Fibroblast of skin of left quadriceps (primary cell): Measurements from ENCODE around the gene BANP.
"Not testable (repeated sequence)": the region's sequence is repeated elsewhere in the genome, so short reads cannot be mapped to it uniquely, and the experiment has no call there.

Experiments
- DNase-seq, 2 experiments: peaks; one replicate each; pipeline ENCODE4 v3.0.0-alpha.2; 2013; ENCODE audit warnings: low read depth in 2 of 2

The BANP gene

DNA sequence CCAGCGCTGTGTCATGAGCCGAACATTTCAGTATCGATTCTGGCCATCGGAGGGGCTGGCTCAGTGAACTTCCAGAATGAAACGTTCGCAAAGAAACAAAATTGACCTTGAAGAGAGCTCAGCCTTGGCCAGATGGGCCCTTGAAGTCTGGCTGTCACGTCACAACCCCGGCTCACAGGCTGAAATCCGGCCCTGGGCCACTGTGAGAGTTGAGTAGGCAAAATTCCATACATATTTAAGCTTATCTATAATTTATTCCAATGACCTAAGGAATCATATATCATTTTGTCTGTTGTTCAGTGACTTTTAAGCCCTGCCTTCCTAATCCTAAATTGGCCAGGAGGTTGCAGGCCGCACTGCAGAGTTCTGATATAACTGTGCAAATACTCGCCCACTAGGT is 170.2 kb downstream of the BANP start:
- not testable (repeated sequence) for DNase-seq

DNA sequence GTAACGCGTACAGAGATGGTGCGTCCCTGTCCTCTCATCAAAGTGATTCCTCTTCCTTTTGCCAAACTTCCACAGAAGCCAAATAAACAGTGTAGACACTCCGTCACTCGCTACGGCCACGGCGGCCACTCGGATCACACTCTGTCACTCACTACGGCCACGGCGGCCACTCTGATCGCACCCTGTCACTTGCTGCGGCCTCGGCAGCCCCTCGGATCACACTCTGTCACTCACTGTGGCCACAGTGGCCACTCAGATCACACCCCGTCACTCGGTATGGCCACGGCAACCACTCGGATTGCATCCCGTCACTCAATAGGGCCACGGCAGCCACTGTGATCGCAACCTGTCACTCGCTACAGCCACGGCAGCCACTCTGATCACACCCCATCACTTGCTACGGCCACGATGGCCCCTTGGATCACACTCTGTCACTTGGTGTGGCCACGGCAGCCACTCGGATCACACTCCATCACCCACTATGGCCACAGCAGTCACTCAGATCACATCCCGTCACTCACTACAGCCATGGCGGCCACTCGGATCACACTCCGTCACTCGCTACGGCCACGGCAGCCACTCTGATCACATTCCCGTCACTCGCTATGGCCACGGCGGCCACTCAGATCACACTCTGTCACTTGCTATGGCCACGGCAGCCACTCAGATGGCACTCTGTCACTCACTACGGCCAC is 170.8 kb downstream of the BANP start:
- no peak for DNase-seq
